NOMO-1 treated with DMSO at 0.1 percent for 48 hours (cell line): ENCODE measurements around the gene AGAP1.

Source experiments
- DNase-seq: peaks from one replicate; lab custom pipeline; 2025; ENCODE audit not compliant: unreplicated experiment; lab: John Stamatoyannopoulos, UW

The AGAP1 gene

DNA sequence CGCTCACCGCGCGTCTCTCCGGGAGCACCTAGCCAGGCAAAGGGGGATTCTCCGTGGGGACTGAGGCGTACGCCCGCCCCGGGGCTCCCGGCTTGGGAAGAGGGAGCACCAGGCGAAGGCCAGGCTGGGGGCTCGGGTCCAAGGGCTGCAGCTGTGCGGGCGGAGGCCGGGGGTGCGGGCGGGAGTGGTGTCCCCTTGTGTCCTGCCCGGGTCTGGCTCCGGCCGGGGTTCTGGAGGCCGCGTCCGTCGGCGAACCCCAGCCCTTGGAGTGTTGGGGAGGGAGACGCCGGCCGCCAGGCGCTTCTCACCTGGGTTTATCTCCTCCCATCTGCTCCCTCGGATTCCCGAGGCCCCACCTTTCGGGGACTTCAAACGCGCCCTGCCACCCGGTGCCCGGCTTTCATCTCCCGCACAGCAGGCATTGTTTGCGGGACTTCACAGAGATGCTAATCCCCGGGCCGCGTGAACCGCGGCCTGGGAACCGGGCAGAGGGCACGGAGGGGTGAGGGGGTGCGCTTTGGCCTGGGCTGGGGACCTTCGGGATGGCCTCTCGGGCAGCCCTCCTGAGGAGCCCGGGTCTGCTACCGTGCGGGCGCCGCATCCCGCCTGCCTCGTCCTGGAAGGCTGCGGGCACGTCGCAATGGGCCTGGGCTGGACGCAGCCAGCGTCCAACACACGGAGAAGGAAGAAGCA lies 679.3 kb downstream of the AGAP1 start:
- no peak for DNase-seq

DNA sequence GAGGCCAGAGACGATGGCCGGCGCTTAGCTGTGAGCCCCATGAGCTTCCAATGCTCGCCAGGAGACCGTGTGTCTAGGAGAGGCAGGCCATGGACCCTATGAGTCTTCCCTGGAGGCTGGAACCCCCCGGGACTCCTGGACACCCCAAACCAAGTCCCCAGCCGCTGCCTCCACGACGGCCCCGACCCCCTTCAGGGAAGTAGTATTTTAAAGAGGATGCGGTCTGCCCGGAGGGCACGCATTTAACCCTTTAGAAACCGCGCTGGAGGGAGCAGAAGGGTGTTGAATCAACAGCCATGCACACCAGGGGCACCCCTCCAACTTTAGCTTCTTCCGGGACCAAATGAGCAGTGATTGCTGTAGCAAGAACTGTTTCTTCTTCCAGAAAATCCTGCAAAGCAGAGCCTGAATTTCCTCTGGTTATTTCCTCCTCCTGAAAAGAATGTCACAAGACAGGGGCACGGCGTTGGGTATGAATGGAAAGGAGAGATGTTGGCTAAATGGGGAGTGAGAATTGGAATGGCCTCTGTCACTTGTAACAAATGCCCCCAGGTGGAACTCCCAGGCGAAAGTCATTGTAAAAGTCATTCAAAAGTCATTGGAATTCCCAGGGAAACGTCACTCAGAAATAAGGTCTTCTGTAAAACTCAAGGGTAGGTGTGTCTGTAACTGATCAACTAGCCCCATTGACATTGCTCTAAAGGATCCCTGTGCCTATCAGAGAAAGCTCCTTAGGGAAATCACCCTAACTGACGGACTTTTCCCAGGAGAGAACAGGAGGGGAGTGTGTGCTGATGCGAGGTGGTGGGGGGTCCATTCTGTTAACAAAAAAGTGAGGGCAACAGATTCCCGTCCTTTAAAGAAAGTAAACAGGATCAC lies 680.1 kb downstream of the AGAP1 start:
- DNase-seq: no peak

DNA sequence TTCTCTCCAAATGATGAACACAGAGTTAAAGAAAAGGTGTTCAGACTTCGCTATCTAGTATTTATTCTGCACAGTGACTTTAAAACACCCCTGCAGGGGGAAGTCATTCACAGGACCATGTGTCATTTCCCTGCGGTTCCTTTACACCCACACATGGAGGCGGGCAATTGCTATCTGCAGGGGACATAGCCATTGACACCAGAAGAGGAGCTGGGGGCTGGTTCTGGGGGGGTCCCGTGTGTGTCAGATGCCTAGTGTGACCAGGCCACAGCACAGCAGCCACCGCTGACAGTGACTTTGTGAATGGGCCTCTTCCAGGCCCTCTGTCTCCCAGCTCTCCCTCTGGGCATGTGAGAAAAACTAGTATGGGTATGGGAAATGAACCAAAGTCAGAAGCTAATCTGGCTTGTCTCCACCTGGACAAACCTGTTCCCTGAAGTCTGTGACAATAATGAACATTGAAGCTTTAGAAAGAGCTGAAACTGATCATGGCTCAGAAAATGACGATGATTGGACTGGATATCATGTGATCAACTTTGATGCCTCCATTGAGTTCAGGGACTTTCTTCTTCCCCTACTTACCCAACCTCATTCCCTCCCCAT lies 681.8 kb downstream of the AGAP1 start:
- DNase-seq: no peak

DNA sequence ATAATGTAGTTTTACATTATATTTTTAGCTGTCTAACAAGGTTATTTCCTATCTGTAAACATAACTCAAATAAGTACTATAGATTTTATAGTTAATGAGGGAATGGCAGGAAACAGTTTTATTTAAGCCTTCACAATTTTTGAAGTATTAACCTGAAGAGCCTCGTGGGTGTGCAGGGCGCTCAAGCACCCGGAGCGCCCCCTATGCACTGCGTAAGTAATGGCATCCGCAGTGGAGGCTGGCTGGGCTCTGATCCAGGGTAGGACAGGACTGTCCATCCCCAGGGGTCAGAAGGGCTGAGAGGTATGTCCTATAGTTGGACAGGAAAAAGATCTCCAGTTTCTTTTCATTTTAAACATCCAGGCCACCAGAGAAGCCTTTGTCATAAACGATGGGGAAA lies 682.6 kb downstream of the AGAP1 start:
- DNase-seq: no peak

DNA sequence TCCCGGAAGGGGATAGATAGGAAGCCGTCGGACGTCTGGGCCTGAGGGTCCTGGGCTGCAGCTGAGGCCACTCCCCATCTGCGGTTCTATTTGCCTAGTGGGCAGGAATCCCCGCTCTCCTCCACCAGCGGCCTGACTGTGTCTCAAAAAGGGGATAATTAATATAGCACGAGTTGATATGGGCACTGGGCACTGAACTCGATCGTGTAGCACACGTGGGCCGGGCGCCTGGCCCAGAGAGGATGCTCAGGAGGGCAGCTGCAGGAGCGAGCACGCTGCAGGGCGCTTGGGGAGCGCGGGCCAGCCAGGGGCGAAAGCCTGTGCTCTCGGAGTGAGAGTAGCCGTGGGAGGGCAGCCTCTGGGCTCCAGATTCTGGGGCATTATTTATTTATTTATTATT lies 683.1 kb downstream of the AGAP1 start:
- no peak for DNase-seq

DNA sequence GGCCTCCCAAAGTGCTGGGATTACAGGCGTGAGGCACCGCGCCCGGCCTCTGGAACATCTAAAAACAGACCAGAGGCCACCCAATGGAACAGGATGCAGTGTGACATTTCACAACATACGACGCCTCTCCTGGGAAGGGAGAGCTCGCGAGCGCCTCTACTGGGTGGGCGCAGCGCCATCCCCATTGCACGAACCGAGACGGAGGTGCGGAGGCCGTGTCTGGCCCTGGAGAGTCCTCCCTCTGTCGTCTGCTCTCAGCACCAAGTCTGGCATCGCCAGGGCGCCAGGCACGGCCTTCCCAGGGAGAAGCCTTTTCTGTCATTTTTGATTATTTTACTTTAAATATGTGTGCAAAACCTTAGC lies 683.7 kb downstream of the AGAP1 start:
- no peak for DNase-seq

DNA sequence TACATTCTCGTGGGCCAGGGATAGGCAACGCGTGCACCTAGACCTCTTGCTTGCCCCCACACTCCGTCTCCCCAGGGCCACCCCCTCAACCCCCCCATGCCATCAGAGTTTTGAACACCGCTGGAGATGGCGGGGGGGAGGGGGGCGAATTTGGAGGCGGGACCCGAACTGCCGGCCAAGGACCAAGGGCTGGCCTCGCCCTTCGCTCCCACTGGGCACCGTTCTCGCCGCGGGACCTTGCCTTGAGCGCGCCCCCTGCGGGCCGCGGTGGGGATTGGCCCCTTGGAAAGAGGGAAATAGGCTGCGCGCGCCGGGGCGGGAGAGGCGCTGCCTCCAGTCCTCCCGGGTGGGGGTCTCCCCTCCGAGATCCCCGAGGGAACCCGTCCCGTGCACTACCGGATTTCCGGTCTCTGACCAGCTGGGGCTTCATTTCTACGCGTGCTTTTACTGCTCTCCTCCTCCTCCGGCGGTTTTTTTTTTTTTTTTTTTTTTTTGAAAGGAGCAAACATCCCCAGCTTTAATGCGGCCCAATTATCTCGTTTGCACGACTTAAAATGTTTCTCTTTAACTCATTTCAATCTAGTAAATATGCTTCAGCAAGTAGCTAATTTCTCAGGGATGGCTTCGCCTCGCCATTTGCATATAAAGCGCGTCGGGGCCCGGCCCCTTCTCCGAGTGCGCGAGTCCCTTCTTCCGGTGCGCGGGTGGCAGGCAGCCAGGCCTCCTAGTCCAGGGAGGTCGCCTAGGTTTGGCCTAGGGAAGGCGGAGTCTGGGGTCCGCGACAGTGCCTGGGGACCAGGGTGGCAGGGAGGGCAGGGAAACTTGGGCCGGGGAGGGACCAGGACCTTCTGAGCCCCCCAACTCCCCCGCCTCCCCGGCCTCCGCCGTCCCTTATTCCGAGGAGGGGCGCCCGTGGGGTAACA lies 684.4 kb downstream of the AGAP1 start:
- DNase-seq: no peak

DNA sequence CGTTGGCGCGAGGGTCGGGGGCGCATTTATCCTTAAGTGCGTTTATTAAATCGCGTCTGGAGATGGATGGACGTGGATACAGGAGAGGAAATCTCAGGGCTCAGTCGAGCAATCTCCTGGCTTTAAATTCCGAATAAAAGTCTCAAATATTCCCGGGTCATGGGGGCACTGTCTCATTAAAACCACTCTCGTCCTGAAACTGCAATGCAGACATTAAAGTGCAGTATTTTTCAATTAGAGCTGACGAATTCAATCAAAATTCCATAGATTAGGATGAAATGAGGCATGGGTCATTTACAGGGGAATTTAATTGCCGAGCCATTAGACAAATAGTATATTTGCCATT lies 685.0 kb downstream of the AGAP1 start:
- no peak for DNase-seq

DNA sequence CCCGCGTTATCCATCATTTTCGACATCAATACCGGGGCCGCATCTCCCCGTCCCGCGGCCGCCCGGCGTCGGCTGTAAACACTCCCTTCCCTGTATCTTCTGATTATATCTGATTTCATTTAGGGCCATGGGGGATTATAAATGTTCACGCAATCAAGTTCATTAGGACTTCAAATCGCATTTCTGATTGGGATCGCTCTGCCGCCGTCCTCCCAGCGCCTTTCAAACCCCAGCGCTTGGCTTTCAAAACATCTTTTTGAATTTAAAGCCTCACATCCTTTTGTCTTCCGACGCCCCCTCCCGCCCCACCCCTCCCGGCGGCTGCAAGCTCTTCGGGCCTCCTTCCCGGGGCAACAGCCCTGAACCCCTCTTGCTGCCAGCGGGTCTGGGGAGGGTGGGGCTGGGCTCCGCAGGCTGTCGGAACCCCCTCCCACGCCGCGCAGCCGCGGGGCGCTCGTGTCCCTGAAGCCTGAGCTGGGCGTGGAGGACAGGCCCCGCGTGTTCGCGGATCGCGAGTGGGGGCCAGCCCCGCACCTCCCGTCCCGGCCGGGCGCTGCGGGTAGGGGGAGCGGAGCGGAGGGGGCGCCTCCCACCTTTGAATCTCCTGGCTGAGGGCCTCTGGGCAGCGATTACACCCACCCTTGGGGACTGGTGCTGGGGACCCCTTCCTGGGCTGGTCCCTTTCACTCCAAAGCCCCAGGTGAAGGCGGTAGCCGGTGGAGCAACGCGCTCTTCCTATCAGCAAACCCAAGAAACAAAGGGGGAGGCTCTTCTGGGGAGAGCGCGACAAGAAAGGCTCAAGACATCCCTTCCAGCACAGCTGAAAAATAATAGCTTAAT lies 685.6 kb downstream of the AGAP1 start:
- DNase-seq: no peak

DNA sequence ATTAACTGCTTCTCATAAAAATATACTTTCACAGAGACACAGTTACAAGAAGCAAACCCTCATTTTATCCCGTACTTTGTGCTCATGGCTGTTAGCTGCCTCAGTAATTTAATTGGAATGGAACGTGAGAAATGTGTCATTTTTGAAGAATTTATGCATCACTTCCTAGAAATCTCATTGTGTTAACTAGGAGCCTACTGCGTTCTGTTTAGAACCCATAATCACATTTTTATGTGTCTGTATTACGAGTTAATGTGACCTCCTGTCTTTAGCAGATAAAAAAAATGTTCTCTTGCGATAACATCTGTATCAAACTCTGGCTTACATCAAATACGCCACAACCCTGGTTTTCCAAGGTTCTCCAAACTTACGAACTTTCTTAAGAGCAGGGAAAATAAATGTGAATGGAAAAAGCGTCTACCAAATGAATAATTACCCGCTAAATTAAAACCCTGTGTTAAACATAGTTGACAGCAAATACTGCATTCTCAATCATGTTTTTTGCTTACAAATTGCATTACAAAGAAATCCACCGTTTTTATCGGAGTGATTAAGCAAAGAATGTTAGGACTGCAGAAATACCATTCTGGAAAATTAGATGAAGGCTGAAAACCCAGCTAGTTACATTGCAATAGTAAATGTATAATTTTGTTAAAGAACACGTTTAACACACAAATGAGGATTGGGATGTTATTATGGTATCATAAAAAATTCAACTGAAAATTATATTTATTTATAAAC lies 686.4 kb downstream of the AGAP1 start:
- DNase-seq: no peak

DNA sequence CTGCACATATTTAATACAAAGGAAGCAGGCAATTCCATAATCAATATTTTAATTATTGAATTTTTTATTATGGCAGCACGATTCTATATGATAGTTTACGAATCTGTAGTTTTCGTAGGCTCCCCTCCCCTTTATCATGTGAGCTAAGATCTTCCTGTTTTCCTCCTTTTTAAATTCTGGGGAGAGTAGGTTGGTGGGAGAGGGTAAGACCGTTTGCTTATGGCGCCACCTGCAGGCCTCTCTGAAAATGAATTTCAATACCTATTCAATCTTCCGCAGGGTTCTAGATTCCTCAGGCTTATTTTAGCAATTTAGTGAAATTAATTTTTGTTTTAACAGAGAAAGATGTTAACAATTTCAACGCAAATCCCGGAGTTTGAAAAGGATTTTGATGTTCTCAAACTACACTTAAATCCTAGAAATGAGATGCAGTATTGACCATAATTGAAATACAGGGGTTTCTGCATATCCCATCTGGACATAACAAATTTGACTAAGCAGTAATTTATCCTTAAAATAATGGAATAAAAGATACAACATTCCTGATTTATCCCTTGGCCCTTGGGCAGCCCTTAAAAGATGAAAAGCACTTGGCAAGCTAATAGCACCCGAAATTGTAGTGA lies 687.1 kb downstream of the AGAP1 start:
- DNase-seq: peak; percentile 12
